Measurements from ENCODE around the gene FOLR2. TPM values are rescaled to one million over a fixed set of nuclear protein-coding genes. Genes with fewer than 3 reads are reported as not detected.

FOLR2 gene
- total and polyA plus RNA-seq, 2 experiments from 2014 or later, result not detected

GRCh38 chr11:72242141-72242540 lies 25.5 kb downstream of the FOLR2 start:
- Histone ChIP-seq H3K27me3 (ENCODE audit: insufficient read depth) (peaks cover 89% of the 10 kb centered on the region), H3K4me3 (no peak overlapping the region), H3K79me2 (replicated peaks; ENCODE audit: insufficient read depth) (no peaks in the 10 kb centered on the region), H3F3A (replicated peaks; ENCODE audit: low read depth) (0 out of 2 replicates have a peak, but pooled peaks cover 9% of the 10 kb centered on the region), H4K20me1 (replicated peaks; ENCODE audit: insufficient read depth) (peaks cover 10% of the 10 kb centered on the region), H3K4me1 (ENCODE audit: insufficient read depth) (peaks cover 35% of the 10 kb centered on the region), H3K27ac (ENCODE audit: low read depth) (no peak overlapping the region), H3K9me2 (ENCODE audit: insufficient read depth) (no peaks in the 10 kb centered on the region), H3K4me2 (no peak overlapping the region), H2AFZ (no peak overlapping the region), H3K36me3 (ENCODE audit: insufficient read depth) (no peaks in the 10 kb centered on the region)
- TF ChIP-seq POLR2AphosphoS5 (IDR thresholded peaks at IDR 0.05; ENCODE audit: low read depth), result no peak
- peak; percentile 44 for TF ChIP-seq EZH2 (IDR thresholded peaks at IDR 0.05; ENCODE audit: low read depth, unreplicated experiment)
- ATAC-seq, result no peak
- DNase-seq (ENCODE audit: low spot score), result no peak
- Mint-ChIP-seq H3K27ac (no peak overlapping the region), H3K27me3 (ENCODE audit: insufficient read depth, low read depth, poor library complexity) (peaks cover 50% of the 10 kb centered on the region), H3K4me3 (peak overlapping the region; percentile 7; the same call in 1 of the 3 replicates), H3K36me3 (ENCODE audit: low read depth) (peaks cover 8% of the 10 kb centered on the region), H3K9me3 (peaks cover 4% of the 10 kb centered on the region; the same call in 2 of the 3 replicates), H3K4me1 (peaks cover 40% of the 10 kb centered on the region)

- H3K4me1 Mint-ChIP-seq, result peaks cover 38% of the 10 kb centered on the region
- H3K36me3 Mint-ChIP-seq (ENCODE audit: low read depth), result peaks cover 4% of the 10 kb centered on the region; the same call in 1 of the 3 replicates
- Histone ChIP-seq H3F3A (replicated peaks; ENCODE audit: low read depth) (0 out of 2 replicates have a peak, but pooled peaks cover 9% of the 10 kb centered on the region), H3K4me3 (peak overlapping the region; percentile 84), H3K36me3 (ENCODE audit: insufficient read depth) (no peaks in the 10 kb centered on the region), H3K4me2 (peak overlapping the region; percentile 96), H3K9me2 (ENCODE audit: insufficient read depth) (no peaks in the 10 kb centered on the region), H3K27me3 (ENCODE audit: insufficient read depth) (peaks cover 100% of the 10 kb centered on the region), H3K79me2 (replicated peaks; ENCODE audit: insufficient read depth) (no peaks in the 10 kb centered on the region), H3K4me1 (ENCODE audit: insufficient read depth) (peaks cover 29% of the 10 kb centered on the region), H2AFZ (peak overlapping the region; percentile 98; the same call in 1 of the 2 replicates), H4K20me1 (replicated peaks; ENCODE audit: insufficient read depth) (peaks cover 10% of the 10 kb centered on the region), H3K27ac (ENCODE audit: low read depth) (no peak overlapping the region)
- H3K27me3 Mint-ChIP-seq (ENCODE audit: insufficient read depth, low read depth, poor library complexity), result peaks cover 50% of the 10 kb centered on the region
- H3K9me3 Mint-ChIP-seq, result peaks cover 4% of the 10 kb centered on the region; the same call in 2 of the 3 replicates
- peak overlapping the region; percentile 70 for H3K4me3 Mint-ChIP-seq
- H3K27ac Mint-ChIP-seq, result no peak overlapping the region
- DNase-seq (ENCODE audit: low spot score) (peak; percentile 53), ATAC-seq (peak; percentile 4)
- TF ChIP-seq POLR2AphosphoS5 (IDR thresholded peaks at IDR 0.05; ENCODE audit: low read depth), result no peak
- TF ChIP-seq EZH2 (IDR thresholded peaks at IDR 0.05; ENCODE audit: low read depth, unreplicated experiment), result peak; percentile 94
- peak; percentile 79 for TF ChIP-seq EZH2phosphoT487 (IDR thresholded peaks at IDR 0.05; ENCODE audit: unreplicated experiment)
- TF ChIP-seq STAT1 (IDR thresholded peaks at IDR 0.05; ENCODE audit: unreplicated experiment), result no peak
These were observed 26.8 kb downstream of the FOLR2 start for GRCh38 chr11:72243173-72244059.

- Histone ChIP-seq H3K36me3 (ENCODE audit: insufficient read depth) (no peaks in the 10 kb centered on the region), H3K79me2 (replicated peaks; ENCODE audit: insufficient read depth) (no peaks in the 10 kb centered on the region), H3K4me3 (peak within 1 kb of the TSS; percentile 84), H3K4me1 (ENCODE audit: insufficient read depth) (peaks cover 23% of the 10 kb centered on the region), H4K20me1 (replicated peaks; ENCODE audit: insufficient read depth) (peaks cover 10% of the 10 kb centered on the region), H3F3A (replicated peaks; ENCODE audit: low read depth) (0 out of 2 replicates have a peak, but pooled peaks cover 9% of the 10 kb centered on the region), H3K27ac (ENCODE audit: low read depth) (no peak within 1 kb of the TSS), H2AFZ (peak within 1 kb of the TSS; percentile 98), H3K27me3 (ENCODE audit: insufficient read depth) (peaks cover 100% of the 10 kb centered on the region), H3K4me2 (peak within 1 kb of the TSS; percentile 96), H3K9me2 (ENCODE audit: insufficient read depth) (no peaks in the 10 kb centered on the region)
- H3K9me3 Mint-ChIP-seq, result peaks cover 4% of the 10 kb centered on the region; the same call in 2 of the 3 replicates
- peak; percentile 49 for ATAC-seq
- DNase-seq (ENCODE audit: low spot score), result no peak
- peaks cover 45% of the 10 kb centered on the region for H3K27me3 Mint-ChIP-seq (ENCODE audit: insufficient read depth, low read depth, poor library complexity)
- peaks cover 35% of the 10 kb centered on the region for H3K4me1 Mint-ChIP-seq
- peak within 1 kb of the TSS; percentile 70 for H3K4me3 Mint-ChIP-seq
- no peak within 1 kb of the TSS for H3K27ac Mint-ChIP-seq
- peaks cover under 1% of the 10 kb centered on the region; the same call in 1 of the 3 replicates for H3K36me3 Mint-ChIP-seq (ENCODE audit: low read depth)
- TF ChIP-seq STAT1 (IDR thresholded peaks at IDR 0.05; ENCODE audit: unreplicated experiment) (no peak), EZH2phosphoT487 (IDR thresholded peaks at IDR 0.05; ENCODE audit: unreplicated experiment) (no peak), JUNB (IDR thresholded peaks at IDR 0.05; ENCODE audit: unreplicated experiment) (no peak), EZH2 (IDR thresholded peaks at IDR 0.05; ENCODE audit: low read depth, unreplicated experiment) (no peak), REST (IDR thresholded peaks at IDR 0.05; ENCODE audit: unreplicated experiment) (no peak), POLR2AphosphoS5 (IDR thresholded peaks at IDR 0.05; ENCODE audit: low read depth) (no peak), CREB1 (CRISPR knock-in tag; IDR thresholded peaks at IDR 0.05; ENCODE audit: low read depth) (no peak), ETS1 (IDR thresholded peaks at IDR 0.05) (no peak), ZNF114 (CRISPR knock-in tag; IDR thresholded peaks at IDR 0.05) (no peak), ZNF331 (CRISPR knock-in tag; IDR thresholded peaks at IDR 0.05; ENCODE audit: low read depth) (no peak)
These were observed 27.4 kb downstream of the FOLR2 start, which contains the start of gene PHOX2A for GRCh38 chr11:72244060-72244360. Gene PHOX2A (minus strand): TSS chr11:72244176. CDS start chr11:72244004, 172 bp downstream.

Measured in GM23338 (cell line).